Nephron progenitor cell (in vitro differentiated cells): ENCODE data around the gene WNT11.
A peak's percentile ranks its signal among the peaks of the same experiment; 100 is the strongest.

Source experiments
- DNase-seq: peaks from one replicate; pipeline ENCODE4 v3.0.0; 2021
- H3K27ac Mint-ChIP-seq: 2 replicates; pipeline ENCODE4 v1.8.0; 2021; ENCODE audit warnings: mild to moderate bottlenecking, moderate library complexity, mixed read lengths
- H3K27me3 Mint-ChIP-seq: 2 replicates; pipeline ENCODE4 v1.8.0; 2021; ENCODE audit warnings: mild to moderate bottlenecking, low read depth, mixed read lengths; ENCODE audit not compliant: poor library complexity
- H3K36me3 Mint-ChIP-seq: 2 replicates; pipeline ENCODE4 v1.8.0; 2021; ENCODE audit warnings: low read depth, mixed read lengths
- H3K4me1 Mint-ChIP-seq: 2 replicates; pipeline ENCODE4 v1.8.0; 2021; ENCODE audit warnings: mixed read lengths
- H3K4me3 Mint-ChIP-seq: 2 replicates; pipeline ENCODE4 v1.8.0; 2021; ENCODE audit warnings: mild to moderate bottlenecking, moderate library complexity, mixed read lengths
- H3K9me3 Mint-ChIP-seq: 2 replicates; pipeline ENCODE4 v1.8.0; 2021; ENCODE audit warnings: mild to moderate bottlenecking, moderate library complexity, mixed read lengths
- TF ChIP-seq, protein P1 (sequence below): fragments of 200-600 bp; sonication (generic); IDR thresholded peaks from 2 replicates; pipeline ENCODE4 v1.5.0; 2021; ENCODE audit warnings: antibody characterized with exemption

WNT11 gene

DNA sequence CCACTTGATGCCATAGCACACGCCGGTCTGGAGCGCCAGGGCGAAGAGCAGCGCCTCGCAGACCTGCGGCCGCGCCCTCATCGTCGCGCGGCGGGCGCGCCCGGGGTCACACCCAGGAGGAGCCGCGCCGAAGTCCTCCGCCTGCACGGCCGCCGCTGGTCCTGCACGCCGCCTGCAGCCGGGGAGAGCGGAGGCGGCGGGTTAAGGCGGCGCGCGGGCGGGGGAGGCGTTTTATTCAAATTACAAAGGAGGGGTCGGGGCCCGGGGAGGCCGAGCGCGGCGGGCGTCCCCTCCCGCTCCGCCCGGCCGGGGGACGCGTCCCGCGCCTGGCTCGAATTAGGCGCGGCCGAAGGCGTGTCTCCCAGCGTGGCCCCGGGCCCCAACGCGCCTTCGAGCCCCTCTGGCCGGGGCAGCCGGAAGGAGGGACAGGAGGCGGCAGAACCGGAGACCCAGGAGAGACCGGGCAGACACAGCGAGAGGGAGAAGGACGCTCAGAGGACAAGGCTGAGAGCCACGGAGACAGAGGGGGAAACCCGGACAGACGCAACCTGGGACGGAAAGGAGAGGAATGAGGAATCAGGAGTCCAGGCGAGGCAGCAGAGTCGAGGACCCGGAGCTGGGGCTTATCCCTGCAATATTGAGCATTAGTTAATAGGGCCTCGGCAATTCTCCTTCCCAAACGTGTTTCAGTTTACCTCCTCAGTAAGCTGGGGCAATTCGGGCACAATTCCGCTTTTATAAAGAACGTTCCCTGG, at the start of gene WNT11:
WNT11 (minus strand) TSS at position 176 of the 755 bp plus-strand sequence; CDS start at position 81, 95 bp downstream.
- Mint-ChIP-seq H3K9me3 (no peaks in the 10 kb centered on the region), H3K4me3 (peak within 1 kb of the TSS; percentile 76), H3K4me1 (peaks cover 19% of the 10 kb centered on the region), H3K36me3 (no peaks in the 10 kb centered on the region), H3K27me3 (peaks cover 97% of the 10 kb centered on the region), H3K27ac (no peak within 1 kb of the TSS)
- peak; percentile 90 for DNase-seq
- TF ChIP-seq, protein P1, sequence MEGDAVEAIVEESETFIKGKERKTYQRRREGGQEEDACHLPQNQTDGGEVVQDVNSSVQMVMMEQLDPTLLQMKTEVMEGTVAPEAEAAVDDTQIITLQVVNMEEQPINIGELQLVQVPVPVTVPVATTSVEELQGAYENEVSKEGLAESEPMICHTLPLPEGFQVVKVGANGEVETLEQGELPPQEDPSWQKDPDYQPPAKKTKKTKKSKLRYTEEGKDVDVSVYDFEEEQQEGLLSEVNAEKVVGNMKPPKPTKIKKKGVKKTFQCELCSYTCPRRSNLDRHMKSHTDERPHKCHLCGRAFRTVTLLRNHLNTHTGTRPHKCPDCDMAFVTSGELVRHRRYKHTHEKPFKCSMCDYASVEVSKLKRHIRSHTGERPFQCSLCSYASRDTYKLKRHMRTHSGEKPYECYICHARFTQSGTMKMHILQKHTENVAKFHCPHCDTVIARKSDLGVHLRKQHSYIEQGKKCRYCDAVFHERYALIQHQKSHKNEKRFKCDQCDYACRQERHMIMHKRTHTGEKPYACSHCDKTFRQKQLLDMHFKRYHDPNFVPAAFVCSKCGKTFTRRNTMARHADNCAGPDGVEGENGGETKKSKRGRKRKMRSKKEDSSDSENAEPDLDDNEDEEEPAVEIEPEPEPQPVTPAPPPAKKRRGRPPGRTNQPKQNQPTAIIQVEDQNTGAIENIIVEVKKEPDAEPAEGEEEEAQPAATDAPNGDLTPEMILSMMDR = no peak

DNA sequence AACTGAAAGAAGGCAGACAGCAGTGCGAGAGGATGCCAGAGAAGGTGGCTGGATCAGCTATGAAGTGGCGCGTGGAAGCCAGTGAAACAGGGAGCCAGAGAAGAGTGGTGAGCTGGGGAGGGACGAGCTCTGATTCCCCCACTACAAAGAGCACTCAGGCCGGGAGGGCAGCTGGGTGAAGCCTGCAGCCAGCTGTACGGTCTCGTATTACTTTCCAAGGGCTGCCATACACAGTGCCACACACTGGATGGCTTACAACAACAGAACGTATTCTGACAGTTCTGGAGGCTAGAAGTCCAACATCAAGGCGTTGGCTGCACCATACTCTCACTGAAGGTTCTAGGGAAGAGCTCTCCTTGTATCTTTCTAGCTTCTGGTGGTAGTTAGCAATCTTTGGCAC, 47.1 kb upstream of the WNT11 start:
- Mint-ChIP-seq H3K36me3 (no peaks in the 10 kb centered on the region), H3K27ac (no peak overlapping the region), H3K9me3 (no peaks in the 10 kb centered on the region), H3K4me1 (peaks cover 60% of the 10 kb centered on the region), H3K4me3 (no peak overlapping the region), H3K27me3 (peaks cover 29% of the 10 kb centered on the region)
- TF ChIP-seq, protein P1 = no peak
- no peak for DNase-seq

DNA sequence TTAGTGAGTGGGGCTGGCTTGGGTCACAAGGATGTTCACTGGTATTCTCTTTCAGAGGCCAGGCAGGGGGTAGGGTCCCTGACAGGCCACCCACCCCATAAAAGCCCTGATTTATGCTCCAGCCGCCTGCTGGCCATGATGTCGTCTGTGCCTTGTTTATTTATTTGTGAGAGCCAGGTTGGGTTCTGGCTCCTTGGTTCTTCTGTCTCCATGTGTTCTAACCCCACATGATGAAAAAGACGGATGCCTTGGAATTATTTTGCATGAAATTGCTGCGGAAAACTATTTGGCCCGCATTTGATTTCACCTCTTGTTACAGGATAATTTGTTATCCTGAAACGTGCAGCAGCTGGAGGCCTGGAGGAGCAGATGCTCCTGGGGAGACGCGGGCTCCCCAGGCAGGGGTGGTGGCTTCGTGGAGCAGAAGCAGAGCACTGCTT, 46.3 kb upstream of the WNT11 start:
- peak overlapping the region; percentile 25 for H3K4me3 Mint-ChIP-seq

DNA sequence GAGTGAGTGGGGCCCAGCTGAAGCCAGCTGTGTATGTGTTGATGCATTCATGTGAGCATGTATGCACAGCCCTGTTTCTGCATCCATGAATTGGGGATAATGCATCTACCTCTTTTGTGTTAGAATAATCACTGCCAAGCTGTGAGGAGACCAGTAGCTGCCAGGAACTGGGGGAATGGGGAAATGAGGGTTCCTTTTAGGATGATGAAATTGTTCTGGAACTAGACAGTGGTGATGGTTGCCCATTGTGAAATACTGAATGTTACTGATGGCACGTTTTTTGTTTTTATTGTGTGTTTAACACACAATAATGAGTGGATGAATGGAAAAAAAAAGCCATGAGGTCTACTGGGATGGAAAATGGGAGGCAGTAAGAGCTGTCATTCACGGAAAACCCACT, 45.3 kb upstream of the WNT11 start:
- Mint-ChIP-seq H3K4me1 (peaks cover 52% of the 10 kb centered on the region), H3K27me3 (peaks cover 31% of the 10 kb centered on the region), H3K4me3 (no peak overlapping the region), H3K27ac (no peak overlapping the region), H3K36me3 (no peaks in the 10 kb centered on the region), H3K9me3 (no peaks in the 10 kb centered on the region)
- TF ChIP-seq, protein P1 = no peak
- no peak for DNase-seq

More for the DNA sequence above, 46.3 kb upstream of the WNT11 start:
- Mint-ChIP-seq H3K27ac (no peak overlapping the region), H3K9me3 (no peaks in the 10 kb centered on the region), H3K36me3 (no peaks in the 10 kb centered on the region), H3K27me3 (peaks cover 29% of the 10 kb centered on the region), H3K4me1 (peaks cover 63% of the 10 kb centered on the region)
- DNase-seq = peak; percentile 69
- TF ChIP-seq, protein P1 = no peak

DNA sequence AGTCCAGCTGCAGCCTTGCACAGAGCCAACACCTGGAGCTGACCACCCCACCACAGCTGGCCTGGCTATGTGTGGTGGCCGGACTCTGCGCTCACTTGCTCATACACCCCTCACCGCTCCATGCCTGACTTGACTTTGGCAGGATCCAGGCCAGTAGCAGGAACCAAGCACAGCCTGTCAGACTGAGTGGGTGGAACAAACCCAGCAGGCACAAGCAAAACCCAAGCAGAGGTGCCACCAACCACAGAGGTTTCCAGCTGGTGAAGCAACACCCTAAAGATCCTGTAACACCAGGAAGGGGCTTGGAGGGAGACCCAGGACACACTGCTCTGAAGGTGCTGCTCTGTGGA, 44.9 kb upstream of the WNT11 start:
- TF ChIP-seq, protein P1 = no peak
- no peaks in the 10 kb centered on the region for H3K36me3 Mint-ChIP-seq
- H3K4me3 Mint-ChIP-seq = no peak overlapping the region
- peaks cover 34% of the 10 kb centered on the region for H3K27me3 Mint-ChIP-seq
- no peaks in the 10 kb centered on the region for H3K9me3 Mint-ChIP-seq
- H3K4me1 Mint-ChIP-seq = peaks cover 50% of the 10 kb centered on the region
- DNase-seq = no peak
- H3K27ac Mint-ChIP-seq = no peak overlapping the region
